Thymus (tissue), 11 donors: ENCODE results near the gene KCNJ2. TPM values are rescaled to one million over a fixed set of nuclear protein-coding genes. Genes with fewer than 3 reads are reported as not detected.

Source experiments
- DNase-seq, 9 donors: peaks; one replicate each; pipeline ENCODE4 v3.0.0-alpha.2; 2013; ENCODE audit warnings: low spot score in 9 of 9, low read depth in 6 of 9, missing footprints in 1 of 9
- H3K27ac ChIP-seq, 2 donors: one replicate each; pipeline ENCODE4 v1.5.1; 2013; ENCODE audit warnings: control low read depth in 1 of 2, low read depth in 1 of 2, low read length in 1 of 2, mild to moderate bottlenecking in 1 of 2, moderate library complexity in 1 of 2
- H3K27me3 ChIP-seq, 2 donors: one replicate each; pipeline ENCODE4 v1.5.1; 2013; ENCODE audit warnings: low read length in 1 of 2; ENCODE audit not compliant: control insufficient read depth in 2 of 2, insufficient read depth in 1 of 2
- H3K36me3 ChIP-seq, 2 donors: one replicate each; pipeline ENCODE4 v1.5.1; 2013; ENCODE audit warnings: low read length in 1 of 2, mild to moderate bottlenecking in 1 of 2, moderate library complexity in 1 of 2; ENCODE audit not compliant: control insufficient read depth in 2 of 2, insufficient read depth in 2 of 2
- H3K4me1 ChIP-seq, 2 donors: one replicate each; pipeline ENCODE4 v1.5.1; 2013; ENCODE audit warnings: low read length in 2 of 2; ENCODE audit not compliant: control insufficient read depth in 2 of 2, insufficient read depth in 2 of 2
- H3K4me3 ChIP-seq, 2 donors: one replicate each; pipeline ENCODE4 v1.5.1; 2013; ENCODE audit warnings: low read length in 2 of 2, control low read depth in 1 of 2, mild to moderate bottlenecking in 1 of 2
- H3K9me3 ChIP-seq, 2 donors: one replicate each; pipeline ENCODE4 v1.5.1; 2013; ENCODE audit warnings: low read length in 1 of 2, mild to moderate bottlenecking in 1 of 2; ENCODE audit not compliant: control insufficient read depth in 2 of 2, insufficient read depth in 1 of 2
- WGBS: extraction: QIAGEN DNeasy Blood & Tissue Kit; methylation state at CpG from one replicate; pipeline ENCODE4 v1.1.7; 2013; 5-methylcytosine and 5-hydroxymethylcytosine counted together
- polyA plus RNA-seq: library from polyadenylated mRNA; stranded (reverse); fragments of 200-250 nt; gene quantifications from one replicate; pipeline ENCODE4 v1.2.3, GENCODE V29; 2013
- total RNA-seq: library from RNA; stranded (reverse); fragments of 120-200 nt; gene quantifications from one replicate; pipeline ENCODE4 v1.2.4, GENCODE V29; 2013
- donor health status: healthy.

KCNJ2 gene
- total and polyA plus RNA-seq, 2 donors: 3.1 to 5.3 TPM

DNA sequence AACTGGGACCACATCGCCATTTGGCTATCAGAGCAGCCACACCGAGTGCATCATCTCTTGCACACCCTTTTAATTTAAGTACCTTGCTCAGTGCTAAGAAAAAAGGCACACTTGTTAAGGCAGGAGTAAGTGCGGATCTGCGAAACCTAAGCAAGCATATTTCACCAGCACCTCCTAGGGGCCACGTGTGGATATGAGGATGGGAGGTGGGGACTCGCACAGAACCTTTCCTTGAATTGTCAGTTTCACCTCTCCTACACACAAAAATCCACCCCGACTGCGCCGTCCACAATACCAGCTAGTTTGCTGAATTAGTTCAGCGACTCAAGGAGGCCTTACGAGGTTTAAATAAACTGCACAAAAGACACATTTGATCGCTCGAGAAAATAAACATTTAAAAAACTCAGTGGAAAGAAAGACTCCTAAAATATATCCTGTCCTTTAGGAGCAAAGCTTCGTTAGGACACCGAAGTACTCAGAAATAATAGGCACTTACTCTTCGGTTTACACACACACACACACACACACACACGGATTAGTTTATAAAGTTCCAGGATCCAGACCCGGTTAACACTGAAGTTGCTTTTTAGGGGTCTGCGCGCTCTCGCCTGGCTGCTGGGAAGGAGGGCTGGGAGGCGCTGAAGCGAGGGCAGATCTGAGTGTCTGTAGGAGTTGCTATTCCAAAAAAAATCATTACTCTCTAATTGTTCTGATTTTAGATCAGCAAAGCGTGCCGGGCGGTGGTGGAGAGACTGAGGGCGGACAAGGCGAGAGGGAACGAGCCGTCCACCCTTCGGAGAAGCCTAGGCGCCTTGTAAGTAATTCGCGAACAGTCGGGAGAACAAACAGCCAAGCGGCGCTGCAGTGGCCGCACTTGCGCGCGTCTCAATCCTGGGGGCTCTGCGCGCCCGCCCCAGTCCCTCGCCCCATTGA, 1.0 kb upstream of the KCNJ2 start:
- Histone ChIP-seq H3K9me3 (no peaks in the 10 kb centered on the region), H3K4me1 (peaks cover 8 to 14% of the 10 kb centered on the region in 2 donors), H3K36me3 (no peaks in the 10 kb centered on the region), H3K27ac (peak overlapping the region; percentile 58 to 68), H3K27me3 (peaks cover 22 to 44% of the 10 kb centered on the region in 2 donors), H3K4me3 (peak overlapping the region; percentile 51 to 59)
- WGBS: 2% methylated on average over 45 of the region's 45 CpGs
- DNase-seq: peak in 7 of 9 donors; percentile 27 to 78 (median 45)

DNA sequence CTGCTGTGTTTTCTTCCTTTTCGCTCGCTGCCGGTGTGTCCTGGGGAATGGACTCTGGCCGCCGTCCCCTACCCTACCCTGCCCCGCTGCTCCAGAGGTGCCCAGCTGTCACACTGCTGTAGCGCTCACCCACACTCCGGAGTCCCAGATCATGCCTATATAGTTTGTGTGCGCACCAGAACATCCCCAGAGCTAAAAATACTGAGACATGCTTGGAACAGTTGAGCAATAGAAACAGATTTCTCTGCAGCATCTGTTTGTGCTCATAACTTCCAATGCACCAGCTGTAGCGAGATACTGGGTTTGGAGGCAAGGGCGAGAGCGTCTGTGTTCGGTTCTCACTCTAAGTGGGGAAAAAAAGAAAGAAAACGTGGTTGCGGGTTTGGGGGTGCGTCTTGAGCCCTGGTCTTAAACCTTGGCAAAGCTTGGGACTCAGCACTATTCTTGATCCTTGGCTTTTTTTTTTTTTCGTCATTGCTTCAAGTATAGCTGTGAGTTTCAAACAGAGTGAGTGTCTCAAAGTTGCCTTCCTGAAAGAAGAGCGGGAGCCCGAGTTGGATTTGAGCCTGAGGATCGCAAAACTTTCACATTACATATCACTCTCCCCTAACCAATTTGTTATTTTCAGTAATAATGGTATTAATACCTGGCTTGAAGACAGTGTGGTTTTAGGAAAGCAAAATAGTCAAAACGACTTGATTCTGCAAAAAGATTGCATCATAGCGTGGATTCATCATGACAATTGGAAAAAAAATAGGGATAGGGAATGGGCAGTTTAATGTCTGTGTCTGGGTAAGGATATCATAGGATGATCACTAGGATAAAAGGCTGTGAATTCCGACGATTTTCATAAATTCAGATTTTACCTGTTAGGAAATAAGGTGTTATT, 621 bp downstream of the KCNJ2 start:
- Histone ChIP-seq H3K4me1 (peaks cover 8 to 14% of the 10 kb centered on the region in 2 donors), H3K27me3 (peaks cover 22 to 44% of the 10 kb centered on the region in 2 donors), H3K4me3 (peak overlapping the region; percentile 49 to 51), H3K9me3 (no peaks in the 10 kb centered on the region), H3K36me3 (no peaks in the 10 kb centered on the region), H3K27ac (peak overlapping the region; percentile 34 to 55)
- WGBS: 15% methylated on average over 24 of the region's 24 CpGs
- peak in 3 of 9 donors; percentile 6 to 31 (median 9) for DNase-seq

DNA sequence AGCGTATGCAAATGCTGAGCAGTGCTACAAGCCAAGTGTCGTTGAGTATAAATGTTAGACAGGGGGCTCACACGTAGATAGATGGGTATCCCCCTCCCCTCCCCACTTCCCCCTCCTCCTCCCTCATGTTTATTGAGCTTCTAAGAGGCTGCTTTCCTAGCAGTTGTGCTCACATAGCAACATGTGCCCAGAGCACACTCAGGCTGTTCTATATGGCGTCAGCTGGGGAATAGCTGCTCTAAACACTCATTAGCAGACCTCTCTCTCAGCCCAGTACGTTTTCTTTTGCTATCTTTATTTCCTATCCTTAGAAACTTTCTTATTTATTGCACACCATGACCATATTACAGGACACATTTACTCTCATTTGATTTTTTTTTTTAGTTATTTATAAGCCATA, 1.8 kb downstream of the KCNJ2 start:
- peaks cover 8 to 14% of the 10 kb centered on the region in 2 donors for H3K4me1 ChIP-seq
- WGBS: 81% methylated on average over 5 of the region's 5 CpGs
- no peaks in the 10 kb centered on the region for H3K9me3 ChIP-seq
- no peak for DNase-seq
- no peak overlapping the region for H3K4me3 ChIP-seq
- peaks cover 22 to 44% of the 10 kb centered on the region in 2 donors for H3K27me3 ChIP-seq
- H3K27ac ChIP-seq: no peak overlapping the region
- H3K36me3 ChIP-seq: no peaks in the 10 kb centered on the region

DNA sequence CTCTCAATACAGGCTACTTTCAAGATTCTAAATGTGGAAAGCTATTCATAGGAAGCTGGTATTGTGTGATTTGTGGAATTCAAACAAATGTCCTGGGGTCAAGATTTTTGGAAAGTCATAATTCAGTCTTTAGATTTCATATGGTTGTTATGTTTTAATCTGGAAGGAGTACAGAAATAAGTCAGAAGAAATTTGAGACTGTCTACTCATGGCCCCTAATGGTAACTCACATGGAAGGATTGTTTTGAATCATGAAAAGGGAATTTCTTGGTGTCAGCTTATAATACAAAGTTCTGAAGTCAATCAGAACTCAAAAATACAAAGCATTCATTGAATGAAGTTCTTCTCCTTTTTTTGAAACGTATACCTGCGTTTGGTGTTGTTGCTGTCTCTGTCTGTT, 3.1 kb downstream of the KCNJ2 start:
- no peak for DNase-seq
- Histone ChIP-seq H3K36me3 (no peaks in the 10 kb centered on the region), H3K4me3 (no peak overlapping the region), H3K27me3 (peaks cover 22 to 44% of the 10 kb centered on the region in 2 donors), H3K9me3 (no peaks in the 10 kb centered on the region), H3K4me1 (peaks cover 8 to 14% of the 10 kb centered on the region in 2 donors), H3K27ac (no peak overlapping the region)
- WGBS: 91% methylated on average over 2 of the region's 2 CpGs

DNA sequence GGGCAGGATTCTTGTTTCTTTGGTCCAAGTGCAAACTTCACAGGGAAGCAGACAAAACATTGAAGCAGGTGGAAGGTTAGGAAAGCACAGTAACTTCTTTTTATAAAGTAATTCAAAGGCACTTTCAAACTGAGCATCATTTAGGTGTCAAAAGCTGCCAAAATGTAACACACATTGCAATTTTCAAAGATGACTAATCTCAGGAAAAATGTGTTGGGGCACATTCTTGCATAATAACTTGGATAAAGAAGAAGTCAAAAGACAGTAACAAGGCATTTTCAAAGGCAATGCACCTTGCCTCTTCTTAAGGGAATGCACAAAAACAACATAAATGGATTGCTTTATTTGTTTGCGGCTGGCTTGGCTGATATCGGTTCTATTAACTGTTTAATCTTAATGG, 3.6 kb downstream of the KCNJ2 start:
- H3K36me3 ChIP-seq: no peaks in the 10 kb centered on the region
- no peak for DNase-seq
- H3K9me3 ChIP-seq: no peaks in the 10 kb centered on the region
- 91% methylated on average over 2 of the region's 2 CpGs for WGBS
- peaks cover 8 to 14% of the 10 kb centered on the region in 2 donors for H3K4me1 ChIP-seq
- peaks cover 22 to 42% of the 10 kb centered on the region in 2 donors for H3K27me3 ChIP-seq
- H3K4me3 ChIP-seq: no peak overlapping the region
- peak overlapping the region in 1 of 2 donors; percentile 18 for H3K27ac ChIP-seq

DNA sequence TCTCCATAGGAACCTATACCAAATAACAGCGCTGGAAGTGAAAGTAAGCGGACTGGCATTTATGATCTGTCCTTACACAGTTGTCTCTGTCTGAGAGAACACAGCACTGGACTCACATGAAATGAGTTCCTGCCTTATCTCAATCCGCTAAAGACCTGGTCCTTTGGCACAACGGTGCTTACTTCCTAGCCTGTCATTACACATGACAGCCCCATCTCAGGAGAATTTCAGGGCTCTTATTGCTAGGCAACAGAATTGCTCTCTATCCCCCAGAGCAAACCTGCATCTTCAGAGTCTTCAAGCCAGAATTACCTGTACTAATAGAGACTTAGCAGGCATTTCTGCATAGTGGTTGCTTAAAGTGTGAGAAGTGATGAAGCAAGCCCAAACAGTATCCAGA, 4.3 kb downstream of the KCNJ2 start:
- H3K36me3 ChIP-seq: no peaks in the 10 kb centered on the region
- no peaks in the 10 kb centered on the region for H3K9me3 ChIP-seq
- no peak overlapping the region for H3K27ac ChIP-seq
- H3K4me3 ChIP-seq: no peak overlapping the region
- peaks cover 8 to 10% of the 10 kb centered on the region in 2 donors for H3K4me1 ChIP-seq
- DNase-seq: no peak
- peaks cover 21 to 34% of the 10 kb centered on the region in 2 donors for H3K27me3 ChIP-seq
- 86% methylated on average over 4 of the region's 4 CpGs for WGBS

DNA sequence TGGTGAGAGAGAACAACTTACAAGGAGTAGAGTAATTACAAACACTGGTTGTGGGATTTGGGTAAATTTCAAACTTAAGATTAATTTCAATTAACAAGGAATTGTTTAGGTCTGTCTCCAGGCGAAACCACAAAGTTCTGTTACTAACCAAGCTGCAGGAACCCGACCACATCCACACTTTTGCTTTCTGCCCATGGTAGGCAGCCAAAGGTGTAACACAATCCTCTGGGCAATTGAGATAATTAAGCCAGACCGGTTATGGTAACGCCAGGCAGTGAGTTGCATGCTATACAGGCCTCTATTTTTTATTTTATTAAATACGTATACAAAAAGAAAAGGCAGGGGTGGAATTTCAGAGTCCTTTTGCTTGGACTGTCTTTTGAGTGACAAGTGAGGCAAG, 12.0 kb downstream of the KCNJ2 start:
- H3K27ac ChIP-seq: no peak overlapping the region
- H3K36me3 ChIP-seq: no peaks in the 10 kb centered on the region
- H3K4me1 ChIP-seq: no peaks in the 10 kb centered on the region
- H3K9me3 ChIP-seq: no peaks in the 10 kb centered on the region
- no peak for DNase-seq
- WGBS: 69% methylated on average over 5 of the region's 5 CpGs
- H3K27me3 ChIP-seq: no peaks in the 10 kb centered on the region
- H3K4me3 ChIP-seq: no peak overlapping the region

DNA sequence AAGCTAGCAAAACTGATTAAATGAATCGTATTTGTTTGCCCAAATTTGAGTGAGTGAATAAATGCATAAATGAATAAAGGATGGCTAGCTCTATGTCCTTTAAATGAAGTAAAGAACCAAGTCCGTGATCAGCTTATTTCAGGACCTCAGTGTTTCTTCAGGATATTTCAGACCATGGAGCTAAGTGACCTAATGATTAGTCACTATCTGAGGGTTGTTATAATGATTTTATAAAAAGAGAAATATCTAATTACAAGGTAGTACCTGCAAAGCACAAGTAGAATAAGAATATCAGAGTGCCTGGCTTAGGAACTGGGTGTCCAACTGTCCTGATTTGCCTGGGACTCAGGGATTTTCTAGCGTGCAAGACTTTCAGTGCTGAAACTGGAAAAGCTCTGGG, 12.5 kb downstream of the KCNJ2 start:
- Histone ChIP-seq H3K4me1 (no peaks in the 10 kb centered on the region), H3K4me3 (no peak overlapping the region), H3K36me3 (no peaks in the 10 kb centered on the region), H3K9me3 (no peaks in the 10 kb centered on the region), H3K27ac (no peak overlapping the region), H3K27me3 (no peaks in the 10 kb centered on the region)
- no peak for DNase-seq
- 93% methylated on average over 3 of the region's 3 CpGs for WGBS

DNA sequence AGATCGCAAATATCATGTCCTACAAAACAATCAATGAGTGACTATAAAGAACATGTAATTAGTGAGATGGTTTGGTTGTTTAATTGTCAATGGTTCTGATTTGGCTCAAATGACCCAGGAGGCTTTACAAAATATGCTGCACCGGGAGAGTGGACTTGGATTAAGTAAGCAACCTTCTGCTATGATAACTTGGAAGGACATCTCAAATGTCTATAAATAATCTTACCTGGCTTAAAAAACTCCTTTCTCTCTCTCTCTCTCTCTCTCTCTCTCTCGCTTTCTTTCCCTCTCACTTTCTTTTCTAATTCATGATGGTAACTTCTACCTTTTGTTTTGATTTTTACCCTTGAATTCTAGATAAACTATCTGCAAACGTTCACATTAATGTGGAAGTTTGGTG, 14.2 kb downstream of the KCNJ2 start:
- Histone ChIP-seq H3K36me3 (no peaks in the 10 kb centered on the region), H3K9me3 (no peaks in the 10 kb centered on the region), H3K4me1 (no peaks in the 10 kb centered on the region), H3K4me3 (no peak overlapping the region), H3K27ac (no peak overlapping the region), H3K27me3 (no peaks in the 10 kb centered on the region)
- no peak for DNase-seq
- 90% methylated on average over 4 of the region's 4 CpGs for WGBS
